H1 (cell line): ENCODE measurements around the gene CELSR1. TPM values are rescaled to one million over a fixed set of nuclear protein-coding genes. Genes with fewer than 3 reads are reported as not detected.

Source experiments
- CTCF ChIA-PET: fragments of 300-600 bp; sonication (Branson Sonifier 250); formaldehyde crosslinking; loops from one replicate; lab custom pipeline; 2021; ENCODE audit not compliant: partially characterized antibody; lab: Charles Lee
- POLR2A ChIA-PET: fragments of 300-600 bp; sonication (Branson Sonifier 250); formaldehyde crosslinking; loops from one replicate; lab custom pipeline; 2021; ENCODE audit warnings: inconsistent platforms; ENCODE audit not compliant: partially characterized antibody; lab: Charles Lee
- DNase-seq, 2 experiments: peaks; one replicate each; pipeline versions ENCODE4 v3.0.0 to v3.0.0-alpha.2; 2010 to 2022; ENCODE audit warnings: low spot score in 2 of 2, low read depth in 1 of 2, mixed read lengths in 1 of 2
- FAIRE-seq: peaks from 2 replicates; lab custom pipeline; 2011; peaks lifted over from hg19 to GRCh38; lab: Jason Lieb, UNC
- H2AFZ ChIP-seq: 2 replicates; pipeline ENCODE4 v1.8.1; 2012; ENCODE audit warnings: low read length, inconsistent platforms
- H2AK5ac ChIP-seq: 2 replicates; pipeline ENCODE4 v1.6.1; 2013; ENCODE audit warnings: low read depth, low read length
- H2BK120ac ChIP-seq: replicated peaks from 2 replicates; pipeline ENCODE3; 2013; ENCODE audit warnings: low read depth, low read length, inconsistent platforms
- H2BK12ac ChIP-seq: 2 replicates; pipeline ENCODE4 v1.6.1; 2013; ENCODE audit warnings: low read depth, low read length
- H2BK15ac ChIP-seq: 2 replicates; pipeline ENCODE4 v1.6.1; 2013; ENCODE audit warnings: low read length
- H2BK20ac ChIP-seq: 2 replicates; pipeline ENCODE4 v1.6.1; 2013; ENCODE audit warnings: low read length
- H2BK5ac ChIP-seq: 2 replicates; pipeline ENCODE4 v1.6.1; 2013; ENCODE audit warnings: low read depth, low read length
- H3K14ac ChIP-seq: 2 replicates; pipeline ENCODE4 v1.6.1; 2013; ENCODE audit warnings: inconsistent platforms; ENCODE audit not compliant: insufficient read length
- H3K18ac ChIP-seq: 2 replicates; pipeline ENCODE4 v1.6.1; 2013; ENCODE audit warnings: low read length; ENCODE audit errors: extremely low read depth
- H3K23ac ChIP-seq: 2 replicates; pipeline ENCODE4 v1.6.1; 2013; ENCODE audit warnings: inconsistent platforms; ENCODE audit not compliant: insufficient read length
- H3K23me2 ChIP-seq: 2 replicates; pipeline ENCODE4 v1.6.1; 2013; ENCODE audit warnings: low read depth, low read length
- H3K27ac ChIP-seq: 2 replicates; pipeline ENCODE4 v1.6.1; 2011; ENCODE audit warnings: low read depth, low read length, inconsistent platforms
- H3K27me3 ChIP-seq, 4 experiments: replicated peaks in 1 of 4; 1 replicate in 1 of 4; 2 replicates in 3 of 4; pipeline versions ENCODE4 v1.6.1 to v1.8.1; 2011 to 2013; ENCODE audit warnings: low read length in 3 of 4, mild to moderate bottlenecking in 3 of 4, inconsistent platforms in 2 of 4, mixed read lengths in 2 of 4, moderate library complexity in 1 of 4; ENCODE audit not compliant: control insufficient read depth in 3 of 4, insufficient read depth in 3 of 4; ENCODE audit errors: extremely low read depth in 1 of 4
- H3K36me3 ChIP-seq, 4 experiments: 2 replicates each; pipeline versions ENCODE4 v1.6.1 to v1.8.1; 2011 to 2013; ENCODE audit warnings: mild to moderate bottlenecking in 4 of 4, low read length in 3 of 4, moderate library complexity in 2 of 4, control low read depth in 1 of 4, inconsistent platforms in 1 of 4; ENCODE audit not compliant: insufficient read depth in 4 of 4, control insufficient read depth in 2 of 4
- H3K4ac ChIP-seq: replicated peaks from 2 replicates; pipeline ENCODE3; 2013; ENCODE audit warnings: low read length, low read depth, mixed read lengths, inconsistent platforms; ENCODE audit not compliant: insufficient read length
- H3K4me1 ChIP-seq, 4 experiments: replicated peaks in 1 of 4; 1 replicate in 1 of 4; 2 replicates in 3 of 4; pipeline versions ENCODE4 v1.6.1 to v1.8.1; 2011 to 2013; ENCODE audit warnings: low read length in 3 of 4, inconsistent platforms in 2 of 4, mixed read lengths in 1 of 4; ENCODE audit not compliant: insufficient read depth in 4 of 4, control insufficient read depth in 3 of 4
- H3K4me2 ChIP-seq, 2 experiments: 2 replicates each; pipeline versions ENCODE4 v1.6.1 to v1.8.1; 2011 to 2013; ENCODE audit warnings: low read depth in 2 of 2, low read length in 2 of 2, control low read depth in 1 of 2, inconsistent platforms in 1 of 2, mild to moderate bottlenecking in 1 of 2; ENCODE audit not compliant: insufficient read depth in 1 of 2
- H3K4me3 ChIP-seq, 4 experiments: fragments of 200-600, 300-600 bp in 1 of 4; sonication (generic), shearing (Covaris generic), sonication (Bioruptor Twin) in 1 of 4; 2 replicates each; pipeline versions ENCODE4 v1.5.1 to v1.8.1; 2011 to 2016; ENCODE audit warnings: low read length in 4 of 4, low read depth in 3 of 4, control low read depth in 2 of 4, inconsistent platforms in 2 of 4, mild to moderate bottlenecking in 2 of 4, mixed read lengths in 1 of 4, moderate library complexity in 1 of 4; ENCODE audit not compliant: insufficient read depth in 2 of 4; ENCODE audit errors: extremely low read depth in 1 of 4
- H3K56ac ChIP-seq: replicated peaks from 2 replicates; pipeline ENCODE3; 2013; ENCODE audit warnings: low read depth, mild to moderate bottlenecking, mixed read lengths, low read length, inconsistent platforms; ENCODE audit not compliant: insufficient read length
- H3K79me1 ChIP-seq: 2 replicates; pipeline ENCODE4 v1.6.1; 2013; ENCODE audit warnings: low read depth, low read length, control low read depth
- H3K79me2 ChIP-seq, 2 experiments: 2 replicates each; pipeline versions ENCODE4 v1.6.1 to v1.8.1; 2012 to 2013; ENCODE audit warnings: low read length in 2 of 2, mild to moderate bottlenecking in 2 of 2, inconsistent platforms in 1 of 2; ENCODE audit not compliant: insufficient read depth in 2 of 2, control insufficient read depth in 1 of 2
- H3K9ac ChIP-seq, 4 experiments: replicated peaks in 1 of 4; 1 replicate in 1 of 4; 2 replicates in 3 of 4; pipeline versions ENCODE4 v1.6.1 to v1.8.1; 2011 to 2013; ENCODE audit warnings: low read depth in 3 of 4, low read length in 3 of 4, control low read depth in 2 of 4, mild to moderate bottlenecking in 2 of 4, moderate library complexity in 2 of 4, inconsistent platforms in 1 of 4; ENCODE audit errors: extremely low read depth in 1 of 4
- H3K9me3 ChIP-seq, 2 experiments: 2 replicates each; pipeline versions ENCODE4 v1.6.1 to v1.8.1; 2012 to 2013; ENCODE audit warnings: mild to moderate bottlenecking in 2 of 2, moderate library complexity in 2 of 2, control low read depth in 1 of 2, inconsistent platforms in 1 of 2, low read depth in 1 of 2, low read length in 1 of 2, mixed read lengths in 1 of 2; ENCODE audit not compliant: insufficient read depth in 2 of 2
- H4K20me1 ChIP-seq, 2 experiments: replicated peaks in 1 of 2; 2 replicates each; pipeline versions ENCODE3 to v1.8.1; 2011 to 2013; ENCODE audit warnings: inconsistent platforms in 2 of 2, low read length in 2 of 2, mild to moderate bottlenecking in 1 of 2; ENCODE audit not compliant: insufficient read depth in 2 of 2, control insufficient read depth in 1 of 2
- H4K5ac ChIP-seq: 2 replicates; pipeline ENCODE4 v1.6.1; 2013; ENCODE audit warnings: low read length, low read depth, mixed read lengths, inconsistent platforms; ENCODE audit not compliant: insufficient read length
- H4K8ac ChIP-seq: 2 replicates; pipeline ENCODE4 v1.8.0; 2013; ENCODE audit warnings: mild to moderate bottlenecking, moderate library complexity, low read length, inconsistent platforms; ENCODE audit not compliant: insufficient read depth; ENCODE audit errors: extremely low read depth
- H4K91ac ChIP-seq: replicated peaks from 2 replicates; pipeline ENCODE3; 2013; ENCODE audit warnings: low read length, mixed read lengths, inconsistent platforms; ENCODE audit not compliant: insufficient read length
- BACH1 ChIP-seq: IDR thresholded peaks from 2 replicates; pipeline ENCODE4 v1.6.1; 2012; ENCODE audit warnings: low read length, improper control_type of control experiment
- EZH2 ChIP-seq: fragments of 200-600 bp; sonication (generic); IDR thresholded peaks from 2 replicates; pipeline ENCODE4 v1.7.1; 2012; ENCODE audit warnings: low read depth, mild to moderate bottlenecking, moderate library complexity, low read length, inconsistent platforms; ENCODE audit not compliant: severe bottlenecking
- GTF2F1 ChIP-seq: IDR thresholded peaks from 2 replicates; pipeline ENCODE4 v1.6.1; 2012; ENCODE audit warnings: low read depth, low read length, improper control_type of control experiment, borderline replicate concordance
- JUND ChIP-seq: IDR thresholded peaks from 2 replicates; pipeline ENCODE4 v1.6.1; 2011; ENCODE audit warnings: mild to moderate bottlenecking, improper control_type of control experiment, low read length
- RAD21 ChIP-seq, 2 experiments: IDR thresholded peaks in 1 of 2; conservative IDR thresholded peaks in 1 of 2; 2 replicates each; pipeline ENCODE4 v1.6.1; 2011; ENCODE audit warnings: low read depth in 2 of 2, low read length in 2 of 2, improper control_type of control experiment in 1 of 2, inconsistent platforms in 1 of 2, mild to moderate bottlenecking in 1 of 2, moderate library complexity in 1 of 2
- SIRT6 ChIP-seq: IDR thresholded peaks from one replicate; pipeline ENCODE4 v1.7.1; 2012; ENCODE audit warnings: low read length, inconsistent platforms
- SP2 ChIP-seq: IDR thresholded peaks from 2 replicates; pipeline ENCODE4 v1.6.1; 2012; ENCODE audit warnings: mild to moderate bottlenecking, low read length, inconsistent platforms
- WGBS, 2 experiments: shearing (Covaris generic) in 1 of 2; methylation state at CpG; one replicate each; pipeline versions ENCODE4 v1.1.6 to v1.1.7; 2013 to 2015; ENCODE audit warnings: low lambda C conversion rate in 2 of 2, mixed read lengths in 2 of 2, inconsistent platforms in 1 of 2, low coverage in 1 of 2, missing lambda C conversion rate in 1 of 2; ENCODE audit not compliant: insufficient replicate concordance in 2 of 2, insufficient coverage in 1 of 2, insufficient read length in 1 of 2; ENCODE audit errors: extremely low coverage in 1 of 2, missing lambda C conversion rate in 1 of 2; 5-methylcytosine and 5-hydroxymethylcytosine counted together
- polyA plus RNA-seq, 7 experiments: library from polyadenylated mRNA; depleted of rRNA in 3 of 7; stranded (reverse) in 5 of 7; unstranded in 2 of 7; fragments of >200 nt in 5 of 7; fragments of 200-250 nt in 2 of 7; gene quantifications; 1 replicate in 5 of 7; 2 replicates in 1 of 7; 4 replicates in 1 of 7; pipeline versions ENCODE4 v1.2.1 to v1.2.3, GENCODE V29; 2011 to 2013; ENCODE audit warnings: missing spikeins in 2 of 7, mixed read lengths in 2 of 7
- total RNA-seq: library from RNA; stranded (reverse); fragmentation: NEBNext Ultra II Directional; extraction: Animal tissue kit (Norgen Biotek cat#: 25700); gene quantifications from 2 replicates; pipeline ENCODE4 v1.2.1, GENCODE V29; 2021

CELSR1 gene
- total and polyA plus RNA-seq, 2 of the 8 experiments (the other 6 are each of a cell fraction or from before 2014, with no cell fraction given), result 9.0 to 12.4 TPM

DNA sequence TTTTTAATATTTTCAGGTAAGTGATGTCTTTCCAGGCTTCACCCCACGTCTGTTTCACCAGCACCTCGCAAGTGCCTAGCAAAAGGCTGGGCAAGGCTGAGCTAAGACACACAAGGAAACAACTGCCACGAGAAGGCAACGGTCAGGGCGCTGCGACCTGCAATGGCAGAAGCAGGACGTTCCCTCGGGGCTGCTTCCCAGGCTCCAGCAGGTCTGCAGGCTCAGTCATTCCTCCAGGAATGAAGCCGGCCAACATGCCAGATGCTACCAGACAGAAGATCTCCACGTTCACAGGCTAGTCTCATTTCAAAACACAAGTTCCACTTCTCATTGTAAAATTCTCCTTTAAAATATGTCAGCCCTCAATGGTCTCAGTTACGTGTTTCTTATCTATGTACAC, 45.5 kb downstream of the CELSR1 start:
- Histone ChIP-seq H4K5ac (no peak overlapping the region), H3K79me1 (no peaks in the 10 kb centered on the region), H3K27me3 (no peaks in the 10 kb centered on the region), H2BK5ac (no peak overlapping the region), H3K14ac (no peak overlapping the region), H3K4me3 (no peak overlapping the region), H3K79me2 (no peaks in the 10 kb centered on the region), H4K8ac (no peak overlapping the region), H3K4me2 (no peak overlapping the region), H2BK120ac (no peak overlapping the region), H3K9me3 (no peaks in the 10 kb centered on the region), H2BK20ac (no peak overlapping the region), H4K91ac (no peak overlapping the region), H3K27ac (no peak overlapping the region), H2BK15ac (0 out of 2 replicates have a peak overlapping the region, but pooled peaks have one; percentile 12), H3K56ac (no peak overlapping the region), H2AFZ (no peak overlapping the region), H3K18ac (no peak overlapping the region), H2BK12ac (no peak overlapping the region), H3K4ac (no peak overlapping the region), H2AK5ac (no peak overlapping the region), H3K9ac (no peak overlapping the region), H3K4me1 (peaks cover 0 to 4% (median 0%) of the 10 kb centered on the region in 4 experiments; a peak in 1 of 7 replicates), H4K20me1 (peaks cover 1 to 6% of the 10 kb centered on the region in 2 experiments), H3K23ac (no peak overlapping the region), H3K36me3 (no peaks in the 10 kb centered on the region), H3K23me2 (0 out of 2 replicates have a peak, but pooled peaks cover under 1% of the 10 kb centered on the region)
- FAIRE-seq, result no peak
- CTCF ChIA-PET, result no interaction called here
- 89% methylated on average over 11 of the region's 11 CpGs; no CpG with 5 or more reads in 1 of the 2 experiments for WGBS, 2 experiments
- POLR2A ChIA-PET, result no interaction called here
- TF ChIP-seq BACH1, result no peak
- TF ChIP-seq EZH2, result no peak
- no peak for TF ChIP-seq SP2
- TF ChIP-seq GTF2F1, result no peak
- TF ChIP-seq JUND, result no peak
- TF ChIP-seq RAD21 (IDR thresholded peaks at IDR 0.05 in 1 of 2, conservative IDR thresholded peaks at IDR 0.05 in 1 of 2; ENCODE audit: low read depth in 2 of 2, low read length in 2 of 2), result no peak
- TF ChIP-seq SIRT6, result no peak
- DNase-seq, result no peak
